CD14-positive monocyte (primary cell): Measurements from ENCODE around the gene DBX1. TPM values are rescaled to one million over a fixed set of nuclear protein-coding genes. Genes with fewer than 3 reads are reported as not detected.

ENCODE experiments used
- DNase-seq, 3 donors: peaks; one replicate each; pipeline ENCODE4 v3.0.0-alpha.2; 2011 to 2022
- H2AFZ ChIP-seq: 2 replicates; pipeline ENCODE4 v1.6.0; 2012; ENCODE audit warnings: mild to moderate bottlenecking, low read depth, low read length, inconsistent platforms; ENCODE audit not compliant: insufficient read depth, poor library complexity, severe bottlenecking
- H3K27ac ChIP-seq, 2 donors: 1 replicate in 1 of 2; 2 replicates in 1 of 2; pipeline ENCODE4 v1.5.1; 2012 to 2013; ENCODE audit warnings: low read length in 2 of 2, control low read depth in 1 of 2, inconsistent platforms in 1 of 2, low read depth in 1 of 2, mild to moderate bottlenecking in 1 of 2
- H3K27me3 ChIP-seq, 2 donors: one replicate each; pipeline versions ENCODE4 v1.6.0 to v1.6.1; 2011 to 2013; ENCODE audit warnings: low read length in 2 of 2; ENCODE audit not compliant: control insufficient read depth in 2 of 2, insufficient read depth in 2 of 2
- H3K36me3 ChIP-seq, 2 donors: replicated peaks in 1 of 2; 1 replicate in 1 of 2; 2 replicates in 1 of 2; pipeline versions ENCODE4 v1.5.1 to v1.6.1; 2012 to 2013; ENCODE audit warnings: low read length in 2 of 2, control low read depth in 1 of 2, inconsistent platforms in 1 of 2, mild to moderate bottlenecking in 1 of 2; ENCODE audit not compliant: insufficient read depth in 2 of 2, control insufficient read depth in 1 of 2
- H3K4me1 ChIP-seq, 2 donors: 1 replicate in 1 of 2; 2 replicates in 1 of 2; pipeline versions ENCODE4 v1.5.1 to v1.6.1; 2012 to 2013; ENCODE audit warnings: low read length in 2 of 2, control low read depth in 1 of 2, inconsistent platforms in 1 of 2, mild to moderate bottlenecking in 1 of 2, moderate library complexity in 1 of 2; ENCODE audit not compliant: insufficient read depth in 2 of 2, control insufficient read depth in 1 of 2
- H3K4me2 ChIP-seq: replicated peaks from 2 replicates; pipeline ENCODE3; 2012; ENCODE audit warnings: low read length, moderate library complexity, mild to moderate bottlenecking; ENCODE audit not compliant: poor library complexity, severe bottlenecking; ENCODE audit errors: extremely low read depth
- H3K4me3 ChIP-seq, 3 experiments: fragments of 200-600 bp in 1 of 3; sonication (generic) in 1 of 3; replicated peaks in 1 of 3; 1 replicate in 2 of 3; 2 replicates in 1 of 3; pipeline ENCODE4 v1.5.1; 2011 to 2013; ENCODE audit warnings: low read length in 3 of 3, mild to moderate bottlenecking in 3 of 3, control low read depth in 2 of 3, low read depth in 2 of 3, inconsistent platforms in 1 of 3, moderate library complexity in 1 of 3
- H3K79me2 ChIP-seq: 2 replicates; pipeline ENCODE4 v1.6.0; 2012; ENCODE audit warnings: mild to moderate bottlenecking, control low read depth, inconsistent platforms, low read length, moderate library complexity; ENCODE audit not compliant: insufficient read depth
- H3K9ac ChIP-seq: 2 replicates; pipeline ENCODE4 v1.6.0; 2017; ENCODE audit warnings: low read length, mild to moderate bottlenecking; ENCODE audit not compliant: insufficient read depth, poor library complexity, severe bottlenecking
- H3K9me3 ChIP-seq, 2 donors: replicated peaks in 1 of 2; 1 replicate in 1 of 2; 2 replicates in 1 of 2; pipeline versions ENCODE4 v1.5.1 to v1.6.1; 2012 to 2013; ENCODE audit warnings: low read length in 2 of 2, control low read depth in 1 of 2; ENCODE audit not compliant: control insufficient read depth in 1 of 2, insufficient read depth in 1 of 2
- H4K20me1 ChIP-seq: 2 replicates; pipeline ENCODE4 v1.6.0; 2012; ENCODE audit warnings: mild to moderate bottlenecking, low read length, control low read depth, moderate library complexity; ENCODE audit not compliant: insufficient read depth
- H3K27ac Mint-ChIP-seq, 7 donors: one replicate each; pipeline ENCODE4 v1.8.0; 2020; ENCODE audit warnings: mild to moderate bottlenecking in 7 of 7, mixed read lengths in 7 of 7, moderate library complexity in 6 of 7, inconsistent platforms in 2 of 7
- H3K27me3 Mint-ChIP-seq, 3 donors: one replicate each; pipeline ENCODE4 v1.8.0; 2021 to 2022; ENCODE audit warnings: low read depth in 3 of 3, mild to moderate bottlenecking in 3 of 3, mixed read lengths in 3 of 3, moderate library complexity in 3 of 3, inconsistent platforms in 1 of 3
- H3K36me3 Mint-ChIP-seq, 2 donors: one replicate each; pipeline ENCODE4 v1.8.0; 2020; ENCODE audit warnings: mixed read lengths in 2 of 2, inconsistent platforms in 1 of 2, mild to moderate bottlenecking in 1 of 2
- H3K4me1 Mint-ChIP-seq: one replicate; pipeline ENCODE4 v1.8.0; 2020; ENCODE audit warnings: mild to moderate bottlenecking, mixed read lengths
- H3K4me3 Mint-ChIP-seq, 2 donors: one replicate each; pipeline ENCODE4 v1.8.0; 2020; ENCODE audit warnings: mild to moderate bottlenecking in 2 of 2, mixed read lengths in 2 of 2, moderate library complexity in 1 of 2
- H3K9me3 Mint-ChIP-seq, 7 donors: one replicate each; pipeline ENCODE4 v1.8.0; 2020 to 2022; ENCODE audit warnings: mixed read lengths in 7 of 7, mild to moderate bottlenecking in 6 of 7, moderate library complexity in 6 of 7, inconsistent platforms in 2 of 7
- CTCF ChIP-seq: fragments of 200-600 bp; IDR thresholded peaks from one replicate; pipeline ENCODE4 v1.8.0; 2022; ENCODE audit warnings: antibody characterized with exemption, mild to moderate bottlenecking
- WGBS: methylation state at CpG from one replicate; pipeline ENCODE4 v1.1.5; 2013; ENCODE audit warnings: missing lambda C conversion rate; ENCODE audit not compliant: insufficient coverage; 5-methylcytosine and 5-hydroxymethylcytosine counted together
- intact Hi-C, 2 donors: fragments of 100-400 bp; cut with micrococcal nuclease; formaldehyde crosslinking; loops; one replicate each; pipeline versions ENCODE4 v1.15.0 to v1.15.1; 2023
- polyA plus RNA-seq, 3 donors: library from polyadenylated mRNA; depleted of rRNA in 1 of 3; unstranded in 2 of 3; stranded (reverse) in 1 of 3; fragments of 300-500 nt in 2 of 3; fragments of >200 nt in 1 of 3; fragmentation: Illumina TruSeq in 2 of 3; gene quantifications; 1 replicate in 2 of 3; 2 replicates in 1 of 3; pipeline ENCODE4 v1.2.3, GENCODE V29; 2012 to 2021

DBX1 gene
- polyA plus RNA-seq, 3 donors = not detected

DNA sequence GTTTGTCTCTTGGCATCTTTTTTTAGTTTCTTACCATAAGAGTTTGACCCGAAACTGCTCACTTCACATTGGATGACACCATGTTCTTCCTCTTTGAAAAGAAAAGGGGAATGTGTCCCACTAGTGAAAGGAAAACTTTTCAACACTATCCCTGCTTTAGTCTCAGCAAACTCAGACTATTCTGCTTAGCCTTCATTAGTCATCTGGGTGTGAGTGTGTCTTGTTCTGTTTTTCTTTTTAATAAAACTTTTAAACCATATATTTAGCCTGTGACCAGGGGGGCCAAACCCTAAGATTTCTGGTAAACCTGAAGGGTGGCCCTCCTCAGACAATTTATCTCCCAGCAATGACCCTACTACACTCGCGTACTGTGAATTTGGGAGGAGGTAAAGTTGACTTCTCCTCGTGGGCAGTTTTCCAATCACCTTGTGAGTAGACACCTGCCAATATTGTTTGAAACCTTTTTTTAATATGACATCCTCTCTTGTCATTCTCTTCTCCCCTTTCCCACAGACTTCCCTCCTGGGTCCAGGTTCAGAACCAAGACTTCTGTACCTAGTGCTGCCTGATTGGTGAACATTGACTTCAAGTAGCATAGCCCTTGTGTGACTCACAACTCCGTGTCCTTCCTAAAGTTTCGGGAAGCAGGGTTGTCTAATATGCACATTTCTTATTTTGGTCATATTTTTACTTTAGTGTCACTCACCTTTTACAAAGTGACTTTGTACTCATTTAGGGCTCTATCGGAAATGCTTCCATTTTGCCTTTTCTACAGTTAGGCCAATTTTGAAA lies 39.9 kb downstream of the DBX1 start:
- Mint-ChIP-seq H3K27ac (no peak overlapping the region), H3K36me3 (no peaks in the 10 kb centered on the region), H3K27me3 (peaks cover 5 to 11% (median 5%) of the 10 kb centered on the region in 3 donors), H3K4me1 (no peaks in the 10 kb centered on the region), H3K4me3 (peak overlapping the region in 1 of 2 donors; percentile 5), H3K9me3 (peaks cover 0 to 3% (median 0%) of the 10 kb centered on the region in 7 donors)
- no peak overlapping the region for H3K4me2 ChIP-seq
- H3K4me1 ChIP-seq = no peaks in the 10 kb centered on the region
- H3K79me2 ChIP-seq = no peaks in the 10 kb centered on the region
- no CpG with 5 or more reads among the region's 7 CpGs for WGBS
- intact Hi-C loops = no loop called here
- TF ChIP-seq CTCF = no peak
- H3K9ac ChIP-seq = no peak overlapping the region
- no peaks in the 10 kb centered on the region for H3K36me3 ChIP-seq
- no peak overlapping the region for H3K27ac ChIP-seq
- H2AFZ ChIP-seq = no peak overlapping the region
- H3K9me3 ChIP-seq = no peaks in the 10 kb centered on the region
- H3K4me3 ChIP-seq = no peak overlapping the region
- no peaks in the 10 kb centered on the region for H4K20me1 ChIP-seq
- DNase-seq = no peak
- no peaks in the 10 kb centered on the region for H3K27me3 ChIP-seq

- peaks cover 1 to 7% (median 6%) of the 10 kb centered on the region in 3 donors for H3K27me3 Mint-ChIP-seq
- H2AFZ ChIP-seq = no peak overlapping the region
These were observed 41.0 kb downstream of the DBX1 start for GRCh38 chr11:20119315-20119714.

More at GRCh38 chr11:20119315-20119714, 41.0 kb downstream of the DBX1 start:
- no peaks in the 10 kb centered on the region for H3K27me3 ChIP-seq
- no peak overlapping the region for H3K4me3 ChIP-seq
- H3K27ac ChIP-seq = no peak overlapping the region
- DNase-seq = no peak
- no peaks in the 10 kb centered on the region for H3K36me3 ChIP-seq
- no peaks in the 10 kb centered on the region for H3K79me2 ChIP-seq
- no peak for TF ChIP-seq CTCF
- no peaks in the 10 kb centered on the region for H3K4me1 Mint-ChIP-seq
- no peaks in the 10 kb centered on the region for H3K36me3 Mint-ChIP-seq
- no peaks in the 10 kb centered on the region for H3K9me3 ChIP-seq
- no peaks in the 10 kb centered on the region for H4K20me1 ChIP-seq
- no peak overlapping the region for H3K4me2 ChIP-seq
- 100% methylated on average over 4 of the region's 12 CpGs for WGBS
- no peak overlapping the region for H3K27ac Mint-ChIP-seq
- no peaks in the 10 kb centered on the region for H3K4me1 ChIP-seq
- peaks cover 0 to 3% (median 0%) of the 10 kb centered on the region in 7 donors for H3K9me3 Mint-ChIP-seq
- H3K9ac ChIP-seq = no peak overlapping the region
- intact Hi-C loops = no loop called here
- no peak overlapping the region for H3K4me3 Mint-ChIP-seq
